ENCODE measurements around the gene NME3.

DNA sequence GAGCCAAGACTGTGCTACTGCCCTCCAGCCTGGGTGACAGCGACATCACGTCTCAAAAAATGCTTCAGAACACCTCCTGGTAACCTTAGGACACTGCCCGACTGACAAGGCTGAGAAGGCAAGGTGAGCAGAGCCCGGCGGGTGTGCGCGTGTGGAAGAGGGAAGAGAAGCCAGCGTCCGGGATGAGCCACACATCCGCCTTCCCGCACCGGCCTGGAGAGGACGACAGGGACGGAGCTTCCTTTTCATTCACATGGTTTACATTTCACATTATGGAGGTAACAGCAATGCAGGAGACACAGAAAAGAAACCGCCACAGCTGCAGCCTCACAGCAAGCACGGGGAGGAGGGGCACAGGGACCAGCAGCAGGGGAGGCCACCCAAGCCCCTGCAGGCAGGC is 38.8 kb upstream of the NME3 start:
- TF ChIP-seq, protein P1, sequence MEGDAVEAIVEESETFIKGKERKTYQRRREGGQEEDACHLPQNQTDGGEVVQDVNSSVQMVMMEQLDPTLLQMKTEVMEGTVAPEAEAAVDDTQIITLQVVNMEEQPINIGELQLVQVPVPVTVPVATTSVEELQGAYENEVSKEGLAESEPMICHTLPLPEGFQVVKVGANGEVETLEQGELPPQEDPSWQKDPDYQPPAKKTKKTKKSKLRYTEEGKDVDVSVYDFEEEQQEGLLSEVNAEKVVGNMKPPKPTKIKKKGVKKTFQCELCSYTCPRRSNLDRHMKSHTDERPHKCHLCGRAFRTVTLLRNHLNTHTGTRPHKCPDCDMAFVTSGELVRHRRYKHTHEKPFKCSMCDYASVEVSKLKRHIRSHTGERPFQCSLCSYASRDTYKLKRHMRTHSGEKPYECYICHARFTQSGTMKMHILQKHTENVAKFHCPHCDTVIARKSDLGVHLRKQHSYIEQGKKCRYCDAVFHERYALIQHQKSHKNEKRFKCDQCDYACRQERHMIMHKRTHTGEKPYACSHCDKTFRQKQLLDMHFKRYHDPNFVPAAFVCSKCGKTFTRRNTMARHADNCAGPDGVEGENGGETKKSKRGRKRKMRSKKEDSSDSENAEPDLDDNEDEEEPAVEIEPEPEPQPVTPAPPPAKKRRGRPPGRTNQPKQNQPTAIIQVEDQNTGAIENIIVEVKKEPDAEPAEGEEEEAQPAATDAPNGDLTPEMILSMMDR (conservative IDR thresholded peaks at IDR 0.05 in 1 of 2, IDR thresholded peaks at IDR 0.05 in 1 of 2; ENCODE audit: extremely low read depth in 1 of 2, insufficient read depth in 1 of 2, low read depth in 1 of 2, low read length in 2 of 2), result no peak
- TF ChIP-seq EZH2 (IDR thresholded peaks at IDR 0.05; ENCODE audit: borderline replicate concordance, low read length), result no peak
